ENCODE data around the gene UGT2B10. TPM values are rescaled to one million over a fixed set of nuclear protein-coding genes. Genes with fewer than 3 reads are reported as not detected.

The UGT2B10 gene
- total RNA-seq, 1 donor from 2014 or later, result not detected

- DNase-seq (ENCODE audit: low spot score), result no peak
- no peak overlapping the region for H3K27ac Mint-ChIP-seq (ENCODE audit: unreplicated experiment)
- H3K4me3 Mint-ChIP-seq (ENCODE audit: unreplicated experiment), result no peak overlapping the region
- no peaks in the 10 kb centered on the region for H3K36me3 Mint-ChIP-seq (ENCODE audit: low read depth)
- TF ChIP-seq, protein P1, sequence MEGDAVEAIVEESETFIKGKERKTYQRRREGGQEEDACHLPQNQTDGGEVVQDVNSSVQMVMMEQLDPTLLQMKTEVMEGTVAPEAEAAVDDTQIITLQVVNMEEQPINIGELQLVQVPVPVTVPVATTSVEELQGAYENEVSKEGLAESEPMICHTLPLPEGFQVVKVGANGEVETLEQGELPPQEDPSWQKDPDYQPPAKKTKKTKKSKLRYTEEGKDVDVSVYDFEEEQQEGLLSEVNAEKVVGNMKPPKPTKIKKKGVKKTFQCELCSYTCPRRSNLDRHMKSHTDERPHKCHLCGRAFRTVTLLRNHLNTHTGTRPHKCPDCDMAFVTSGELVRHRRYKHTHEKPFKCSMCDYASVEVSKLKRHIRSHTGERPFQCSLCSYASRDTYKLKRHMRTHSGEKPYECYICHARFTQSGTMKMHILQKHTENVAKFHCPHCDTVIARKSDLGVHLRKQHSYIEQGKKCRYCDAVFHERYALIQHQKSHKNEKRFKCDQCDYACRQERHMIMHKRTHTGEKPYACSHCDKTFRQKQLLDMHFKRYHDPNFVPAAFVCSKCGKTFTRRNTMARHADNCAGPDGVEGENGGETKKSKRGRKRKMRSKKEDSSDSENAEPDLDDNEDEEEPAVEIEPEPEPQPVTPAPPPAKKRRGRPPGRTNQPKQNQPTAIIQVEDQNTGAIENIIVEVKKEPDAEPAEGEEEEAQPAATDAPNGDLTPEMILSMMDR (IDR thresholded peaks at IDR 0.05), result no peak
- H3K4me1 Mint-ChIP-seq (ENCODE audit: low read depth), result no peaks in the 10 kb centered on the region
- no peaks in the 10 kb centered on the region for H3K27me3 Mint-ChIP-seq (ENCODE audit: low read depth)
- no peaks in the 10 kb centered on the region for H3K9me3 Mint-ChIP-seq (ENCODE audit: low read depth)
Observed at GRCh38 chr4:68871809-68872642, 56.2 kb downstream of the UGT2B10 start.

GRCh38 chr4:68872643-68873502 is 57.1 kb downstream of the UGT2B10 start:
- no peaks in the 10 kb centered on the region for H3K4me1 Mint-ChIP-seq (ENCODE audit: low read depth)
- no peaks in the 10 kb centered on the region for H3K27me3 Mint-ChIP-seq (ENCODE audit: low read depth)
- H3K27ac Mint-ChIP-seq (ENCODE audit: unreplicated experiment), result no peak overlapping the region
- H3K9me3 Mint-ChIP-seq (ENCODE audit: low read depth), result no peaks in the 10 kb centered on the region
- no peak for DNase-seq (ENCODE audit: low spot score)
- TF ChIP-seq, protein P1 (IDR thresholded peaks at IDR 0.05), result no peak
- no peaks in the 10 kb centered on the region for H3K36me3 Mint-ChIP-seq (ENCODE audit: low read depth)
- no peak overlapping the region for H3K4me3 Mint-ChIP-seq (ENCODE audit: unreplicated experiment)

DNA sequence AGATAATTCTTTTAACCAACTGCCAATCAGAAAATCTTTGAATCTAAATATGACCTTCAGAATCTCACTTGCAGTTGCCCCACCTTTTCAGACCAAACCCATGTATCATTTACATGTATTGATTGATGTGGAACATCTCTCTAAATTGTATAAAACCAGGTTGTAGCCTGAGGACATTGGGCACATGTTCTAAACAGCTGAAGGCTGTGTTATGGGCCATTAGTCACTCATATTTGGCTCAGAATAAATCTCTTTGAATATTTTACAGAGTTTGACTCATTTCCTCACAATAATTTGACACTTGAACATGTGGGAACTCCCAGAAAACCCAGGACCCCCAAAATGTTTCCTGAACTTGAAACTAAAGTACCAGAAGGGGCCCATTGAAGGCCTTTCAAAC is 58.7 kb downstream of the UGT2B10 start:
- DNase-seq (ENCODE audit: low spot score), result no peak
- TF ChIP-seq, protein P1 (IDR thresholded peaks at IDR 0.05), result no peak
- no peaks in the 10 kb centered on the region for H3K36me3 Mint-ChIP-seq (ENCODE audit: low read depth)
- no peaks in the 10 kb centered on the region for H3K4me1 Mint-ChIP-seq (ENCODE audit: low read depth)
- H3K27me3 Mint-ChIP-seq (ENCODE audit: low read depth), result no peaks in the 10 kb centered on the region
- no peaks in the 10 kb centered on the region for H3K9me3 Mint-ChIP-seq (ENCODE audit: low read depth)
- no peak overlapping the region for H3K27ac Mint-ChIP-seq (ENCODE audit: unreplicated experiment)
- no peak overlapping the region for H3K4me3 Mint-ChIP-seq (ENCODE audit: unreplicated experiment)

GRCh38 chr4:68877555-68877954 is 61.8 kb downstream of the UGT2B10 start:
- TF ChIP-seq, protein P1 (IDR thresholded peaks at IDR 0.05), result no peak
- Mint-ChIP-seq H3K9me3 (ENCODE audit: low read depth) (no peaks in the 10 kb centered on the region), H3K36me3 (ENCODE audit: low read depth) (no peaks in the 10 kb centered on the region), H3K4me1 (ENCODE audit: low read depth) (no peaks in the 10 kb centered on the region), H3K4me3 (ENCODE audit: unreplicated experiment) (no peak overlapping the region), H3K27me3 (ENCODE audit: low read depth) (no peaks in the 10 kb centered on the region), H3K27ac (ENCODE audit: unreplicated experiment) (no peak overlapping the region)
- DNase-seq (ENCODE audit: low spot score), result no peak

- no peak for DNase-seq (ENCODE audit: low spot score)
- Mint-ChIP-seq H3K4me3 (ENCODE audit: unreplicated experiment) (no peak overlapping the region), H3K27ac (ENCODE audit: unreplicated experiment) (no peak overlapping the region), H3K4me1 (ENCODE audit: low read depth) (no peaks in the 10 kb centered on the region), H3K27me3 (ENCODE audit: low read depth) (no peaks in the 10 kb centered on the region), H3K36me3 (ENCODE audit: low read depth) (no peaks in the 10 kb centered on the region), H3K9me3 (ENCODE audit: low read depth) (no peaks in the 10 kb centered on the region)
- TF ChIP-seq, protein P1 (IDR thresholded peaks at IDR 0.05), result no peak
Observed at GRCh38 chr4:68878048-68878447, 62.3 kb downstream of the UGT2B10 start.
